Caco-2 (cell line): Measurements from ENCODE around the gene ZDHHC13. TPM values are rescaled to one million over a fixed set of nuclear protein-coding genes. Genes with fewer than 3 reads are reported as not detected.

Experiments
- BruUV-seq: library from RNA; stranded (reverse); fragments of 400-500 nt; replicated peaks from 2 replicates; lab custom pipeline; 2021; lab: Mats Ljungman, UMichigan
- CTCF ChIA-PET: fragments of 300-600 bp; sonication (Branson Sonifier 250); formaldehyde crosslinking; loops from one replicate; lab custom pipeline; 2022; ENCODE audit warnings: antibody characterized with exemption; lab: Charles Lee
- POLR2A ChIA-PET: fragments of 300-600 bp; sonication (Branson Sonifier 250); formaldehyde crosslinking; loops from one replicate; lab custom pipeline; 2022; ENCODE audit warnings: antibody characterized with exemption; lab: Charles Lee
- DNase-seq, 2 experiments: peaks; one replicate each; pipeline versions ENCODE4 v3.0.0 to v3.0.0-alpha.2; 2020 to 2022
- H3K27me3 ChIP-seq: replicated peaks from 2 replicates; pipeline ENCODE4 v1.6.0; 2011; ENCODE audit warnings: low read length; ENCODE audit not compliant: control insufficient read depth, insufficient read depth
- H3K36me3 ChIP-seq: 2 replicates; pipeline ENCODE4 v1.5.1; 2011; ENCODE audit warnings: low read length; ENCODE audit not compliant: control insufficient read depth, insufficient read depth
- H3K4me1 ChIP-seq: fragments of 250-450 bp; sonication (Bioruptor Pico); 2 replicates; pipeline ENCODE4 v1.5.1; 2020; ENCODE audit warnings: mild to moderate bottlenecking
- H3K4me3 ChIP-seq: 2 replicates; pipeline ENCODE4 v1.5.1; 2011; ENCODE audit warnings: low read depth, mild to moderate bottlenecking, control low read depth, low read length
- H3K9me3 ChIP-seq: fragments of 250-450 bp; sonication (Bioruptor Pico); 2 replicates; pipeline ENCODE4 v1.5.1; 2020; ENCODE audit warnings: mild to moderate bottlenecking, moderate library complexity
- H3K27ac Mint-ChIP-seq: one replicate; pipeline ENCODE4 v1.8.0; 2022; ENCODE audit warnings: mixed read lengths; ENCODE audit not compliant: unreplicated experiment
- H3K27me3 Mint-ChIP-seq: one replicate; pipeline ENCODE4 v1.8.0; 2022; ENCODE audit warnings: mixed read lengths; ENCODE audit not compliant: insufficient read depth, unreplicated experiment
- H3K36me3 Mint-ChIP-seq: one replicate; pipeline ENCODE4 v1.8.0; 2022; ENCODE audit warnings: mild to moderate bottlenecking, mixed read lengths; ENCODE audit not compliant: insufficient read depth, unreplicated experiment
- H3K4me1 Mint-ChIP-seq: one replicate; pipeline ENCODE4 v1.8.0; 2022; ENCODE audit warnings: low read depth, mixed read lengths; ENCODE audit not compliant: unreplicated experiment
- H3K4me3 Mint-ChIP-seq: one replicate; pipeline ENCODE4 v1.8.0; 2022; ENCODE audit warnings: mild to moderate bottlenecking, moderate library complexity, mixed read lengths; ENCODE audit not compliant: unreplicated experiment
- H3K9me3 Mint-ChIP-seq: one replicate; pipeline ENCODE4 v1.8.0; 2022; ENCODE audit warnings: mixed read lengths; ENCODE audit not compliant: unreplicated experiment
- CTCF ChIP-seq, 2 experiments: fragments of 200-600 bp in 1 of 2; IDR thresholded peaks; 1 replicate in 1 of 2; 2 replicates in 1 of 2; pipeline versions ENCODE4 v1.5.1 to v1.8.0; 2011 to 2022; ENCODE audit warnings: antibody characterized with exemption in 1 of 2, control low read depth in 1 of 2, inconsistent platforms in 1 of 2, low read depth in 1 of 2, low read length in 1 of 2, mild to moderate bottlenecking in 1 of 2, moderate library complexity in 1 of 2; ENCODE audit not compliant: insufficient read depth in 1 of 2, severe bottlenecking in 1 of 2, unreplicated experiment in 1 of 2
- intact Hi-C: fragments of 100-400 bp; cut with micrococcal nuclease; formaldehyde crosslinking; loops from one replicate; pipeline ENCODE4 v1.10.0; 2022; ENCODE audit not compliant: unreplicated experiment
- total RNA-seq: library from RNA; stranded (reverse); gene quantifications from 2 replicates; pipeline ENCODE4 v1.2.3, GENCODE V29; 2022

Gene ZDHHC13
- total RNA-seq, 1 experiment from 2014 or later: 21.8 TPM

DNA sequence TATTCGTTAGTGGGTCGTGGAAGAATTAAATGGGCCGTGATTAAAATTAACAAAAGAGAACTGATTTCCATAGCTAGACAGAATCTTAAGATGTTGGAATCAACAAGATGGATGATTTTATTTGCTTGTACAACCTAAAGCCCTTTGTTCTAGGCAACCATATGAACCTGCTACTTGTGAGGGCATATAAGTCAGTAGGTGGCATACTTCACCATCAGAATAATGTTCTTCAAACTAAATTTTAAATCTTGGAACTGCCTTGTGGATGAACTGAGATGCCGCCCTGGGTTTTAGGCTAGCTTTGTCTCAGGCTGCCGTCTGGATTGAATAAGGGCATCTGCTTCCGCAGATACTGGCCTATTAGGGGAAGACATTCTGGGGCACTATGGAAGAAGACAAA lies 43.9 kb downstream of the ZDHHC13 start:
- H3K27me3 Mint-ChIP-seq: no peaks in the 10 kb centered on the region
- no peak for DNase-seq
- POLR2A ChIA-PET: no interaction called here
- H3K27ac Mint-ChIP-seq: no peak overlapping the region
- intact Hi-C loops: loop anchor here (1.0 to 10.0 kb wide), 2 partner anchors 96 to 394 kb away; no protein-coding TSS in a partner anchor
- H3K9me3 ChIP-seq: no peaks in the 10 kb centered on the region
- H3K9me3 Mint-ChIP-seq: no peaks in the 10 kb centered on the region
- no peak overlapping the region for H3K4me3 Mint-ChIP-seq
- CTCF ChIA-PET: interaction anchor here (2.2 kb wide), 1 partner anchor 84 kb away, joined by 5 read pairs; no protein-coding TSS in a partner anchor
- H3K4me1 ChIP-seq: 0 out of 2 replicates have a peak, but pooled peaks cover 6% of the 10 kb centered on the region
- no TSS peak for BruUV-seq
- H3K4me1 Mint-ChIP-seq: peaks cover 17% of the 10 kb centered on the region
- no peaks in the 10 kb centered on the region for H3K27me3 ChIP-seq
- no peak overlapping the region for H3K4me3 ChIP-seq
- H3K36me3 Mint-ChIP-seq: peaks cover 7% of the 10 kb centered on the region
- peak in 1 of 2 experiments; percentile 17 for TF ChIP-seq CTCF (IDR thresholded peaks at IDR 0.05; ENCODE audit: insufficient read depth in 1 of 2, low read depth in 1 of 2, low read length in 1 of 2, severe bottlenecking in 1 of 2, unreplicated experiment in 1 of 2)
- no peaks in the 10 kb centered on the region for H3K36me3 ChIP-seq

- Mint-ChIP-seq H3K27me3 (no peaks in the 10 kb centered on the region), H3K4me1 (peaks cover 17% of the 10 kb centered on the region), H3K4me3 (no peak overlapping the region), H3K9me3 (no peaks in the 10 kb centered on the region), H3K36me3 (peaks cover 10% of the 10 kb centered on the region), H3K27ac (no peak overlapping the region)
- intact Hi-C loops: loop anchor here (10.0 kb wide), 1 partner anchor 393 kb away; no protein-coding TSS in a partner anchor
- ChIA-PET POLR2A (no interaction called here), CTCF (interaction anchor here (2.2 kb wide), 1 partner anchor 85 kb away, joined by 5 read pairs; no protein-coding TSS in a partner anchor)
- no TSS peak for BruUV-seq
- no peaks in the 10 kb centered on the region for H3K27me3 ChIP-seq
- H3K4me1 ChIP-seq: 0 out of 2 replicates have a peak, but pooled peaks cover 6% of the 10 kb centered on the region
- no peaks in the 10 kb centered on the region for H3K9me3 ChIP-seq
- no peak for TF ChIP-seq CTCF (IDR thresholded peaks at IDR 0.05; ENCODE audit: insufficient read depth in 1 of 2, low read depth in 1 of 2, low read length in 1 of 2, severe bottlenecking in 1 of 2, unreplicated experiment in 1 of 2)
- no peak for DNase-seq
- H3K4me3 ChIP-seq: no peak overlapping the region
- no peaks in the 10 kb centered on the region for H3K36me3 ChIP-seq
These were observed 44.7 kb downstream of the ZDHHC13 start for GRCh38 chr11:19161651-19162050.

DNA sequence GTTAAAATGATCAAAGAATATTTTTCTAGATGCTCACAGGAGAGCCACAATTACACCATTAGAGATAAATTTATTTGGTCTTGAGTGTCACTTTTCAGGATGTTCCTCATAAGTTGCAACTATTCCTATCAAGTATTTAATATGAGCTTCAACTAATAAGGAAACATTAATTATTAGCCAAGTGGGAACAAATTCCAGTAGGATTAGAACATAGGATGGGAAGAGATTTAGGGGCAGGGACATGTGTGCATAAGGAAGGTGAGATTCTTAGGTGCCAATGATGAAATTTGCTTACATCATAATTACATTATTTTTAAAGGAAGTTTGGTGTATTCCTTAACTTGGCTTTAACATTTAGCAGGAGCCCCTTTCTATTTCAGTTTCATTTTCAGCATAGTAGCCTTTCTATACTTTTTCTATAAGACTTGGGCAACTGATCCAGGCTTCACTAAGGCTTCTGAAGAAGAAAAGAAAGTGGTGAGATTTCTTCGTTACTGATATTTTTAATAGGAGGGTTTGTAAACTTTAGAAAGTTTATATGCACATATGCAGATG lies 46.1 kb downstream of the ZDHHC13 start:
- Mint-ChIP-seq H3K9me3 (no peaks in the 10 kb centered on the region), H3K27ac (no peak overlapping the region), H3K27me3 (no peaks in the 10 kb centered on the region), H3K4me1 (peaks cover 17% of the 10 kb centered on the region), H3K4me3 (no peak overlapping the region), H3K36me3 (peaks cover 22% of the 10 kb centered on the region)
- POLR2A ChIA-PET: no interaction called here
- no TSS peak for BruUV-seq
- Histone ChIP-seq H3K4me3 (no peak overlapping the region), H3K4me1 (0 out of 2 replicates have a peak, but pooled peaks cover 6% of the 10 kb centered on the region), H3K36me3 (peaks cover under 1% of the 10 kb centered on the region; the same call in 1 of the 2 replicates), H3K27me3 (no peaks in the 10 kb centered on the region), H3K9me3 (no peaks in the 10 kb centered on the region)
- CTCF ChIA-PET: no interaction called here
- TF ChIP-seq CTCF (IDR thresholded peaks at IDR 0.05; ENCODE audit: insufficient read depth in 1 of 2, low read depth in 1 of 2, low read length in 1 of 2, severe bottlenecking in 1 of 2, unreplicated experiment in 1 of 2): no peak
- DNase-seq: no peak
- intact Hi-C loops: loop anchor here (10.0 kb wide), 1 partner anchor 392 kb away; no protein-coding TSS in a partner anchor
